CD4-positive, alpha-beta T cell treated with Interleukin-15 for 4 hours (primary cell): ENCODE results near the gene RELB.

Experiments
- DNase-seq: peaks from one replicate; pipeline ENCODE4 v3.0.0-alpha.2; 2020; ENCODE audit warnings: low spot score

Gene RELB

DNA sequence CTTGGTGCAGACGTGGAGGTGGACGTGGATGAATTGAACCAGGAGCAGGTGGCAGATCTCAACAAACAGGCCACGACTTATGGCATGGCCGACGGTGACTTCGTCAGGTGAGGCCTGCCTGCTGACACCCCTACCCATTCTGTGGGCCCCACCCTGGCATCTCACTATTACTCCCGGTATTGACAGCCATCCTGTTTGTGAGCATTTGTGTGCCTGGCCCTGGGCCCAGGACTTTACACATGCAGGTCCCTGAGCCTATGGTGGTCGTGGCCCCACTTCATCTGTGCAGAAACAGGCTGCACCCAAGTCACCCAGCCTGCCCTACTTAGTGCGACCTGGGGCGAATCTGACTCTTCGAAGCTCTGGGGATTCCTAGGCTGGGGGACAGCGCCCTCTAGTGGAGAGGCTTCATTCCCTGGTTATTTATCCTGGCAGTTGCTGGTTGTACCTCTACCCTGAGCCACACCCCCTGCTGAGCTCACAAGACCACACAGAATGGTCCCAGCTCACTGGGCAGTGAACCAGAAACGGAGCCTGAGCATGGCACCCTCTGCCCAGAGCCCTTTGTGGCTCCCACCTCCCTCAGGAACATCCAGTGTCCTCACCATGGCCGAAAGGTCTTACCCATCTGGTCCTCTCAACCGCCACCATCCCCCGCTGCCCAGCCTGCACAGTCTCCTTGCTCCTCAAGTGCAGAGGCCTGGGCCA lies 58.1 kb downstream of the RELB start:
- DNase-seq = peak; percentile 85

DNA sequence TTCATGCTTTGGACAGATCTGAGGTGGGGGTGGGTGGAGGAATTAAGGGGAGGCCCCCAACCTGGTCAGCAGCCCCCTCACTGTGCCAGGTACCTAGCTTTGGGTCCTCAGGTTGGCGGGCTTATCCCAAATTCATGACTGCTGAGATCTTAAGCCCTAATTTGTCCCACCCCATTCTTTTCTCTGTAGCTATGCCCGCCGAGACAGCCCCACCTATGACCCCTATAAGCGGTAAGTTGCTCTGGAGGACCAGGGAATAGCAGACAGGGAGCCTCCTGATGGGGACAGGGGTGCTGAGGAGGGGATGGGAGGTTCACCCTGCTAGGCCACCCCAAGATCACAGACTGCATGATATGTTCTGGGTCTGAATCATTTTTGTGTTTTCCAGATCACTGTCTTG lies 60.7 kb downstream of the RELB start:
- DNase-seq = no peak

DNA sequence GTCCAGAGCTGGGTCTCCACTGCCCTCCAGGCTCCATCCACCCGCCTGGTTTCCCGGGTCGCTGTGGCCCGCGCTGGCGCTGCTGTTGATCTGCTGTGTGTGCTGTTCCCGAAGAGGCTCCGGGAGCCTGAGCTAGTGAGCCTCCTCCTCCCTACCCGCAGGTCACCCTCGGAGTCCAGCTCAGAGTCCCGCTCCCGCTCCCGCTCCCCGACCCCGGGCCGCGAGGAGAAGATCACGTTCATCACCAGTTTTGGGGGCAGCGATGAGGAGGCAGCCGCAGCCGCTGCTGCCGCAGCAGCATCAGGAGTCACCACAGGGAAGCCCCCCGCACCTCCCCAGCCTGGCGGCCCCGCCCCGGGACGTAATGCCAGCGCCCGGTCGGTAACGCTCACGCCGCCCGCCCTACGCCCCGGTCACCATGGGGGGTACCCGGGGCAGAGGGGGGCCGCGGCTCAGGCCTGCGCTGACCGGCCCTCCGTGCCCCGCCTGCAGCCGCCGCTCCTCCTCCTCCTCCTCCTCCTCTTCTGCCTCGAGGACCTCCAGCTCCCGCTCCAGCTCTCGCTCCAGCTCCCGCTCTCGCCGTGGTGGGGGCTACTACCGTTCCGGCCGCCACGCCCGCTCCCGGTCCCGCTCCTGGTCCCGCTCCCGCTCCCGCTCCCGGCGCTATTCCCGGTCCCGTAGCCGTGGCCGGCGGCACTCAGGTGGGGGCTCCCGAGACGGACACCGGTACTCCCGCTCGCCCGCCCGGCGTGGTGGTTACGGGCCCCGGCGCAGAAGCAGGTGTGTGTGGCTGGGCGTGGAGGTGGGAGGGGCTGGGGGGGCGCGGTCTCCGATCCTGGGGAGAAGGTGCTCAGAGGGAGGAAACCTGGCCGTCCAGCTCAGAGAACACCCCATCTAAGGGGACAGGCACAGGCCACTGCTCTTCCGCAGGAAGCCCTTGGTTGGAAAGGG lies 62.9 kb downstream of the RELB start:
- DNase-seq = no peak

DNA sequence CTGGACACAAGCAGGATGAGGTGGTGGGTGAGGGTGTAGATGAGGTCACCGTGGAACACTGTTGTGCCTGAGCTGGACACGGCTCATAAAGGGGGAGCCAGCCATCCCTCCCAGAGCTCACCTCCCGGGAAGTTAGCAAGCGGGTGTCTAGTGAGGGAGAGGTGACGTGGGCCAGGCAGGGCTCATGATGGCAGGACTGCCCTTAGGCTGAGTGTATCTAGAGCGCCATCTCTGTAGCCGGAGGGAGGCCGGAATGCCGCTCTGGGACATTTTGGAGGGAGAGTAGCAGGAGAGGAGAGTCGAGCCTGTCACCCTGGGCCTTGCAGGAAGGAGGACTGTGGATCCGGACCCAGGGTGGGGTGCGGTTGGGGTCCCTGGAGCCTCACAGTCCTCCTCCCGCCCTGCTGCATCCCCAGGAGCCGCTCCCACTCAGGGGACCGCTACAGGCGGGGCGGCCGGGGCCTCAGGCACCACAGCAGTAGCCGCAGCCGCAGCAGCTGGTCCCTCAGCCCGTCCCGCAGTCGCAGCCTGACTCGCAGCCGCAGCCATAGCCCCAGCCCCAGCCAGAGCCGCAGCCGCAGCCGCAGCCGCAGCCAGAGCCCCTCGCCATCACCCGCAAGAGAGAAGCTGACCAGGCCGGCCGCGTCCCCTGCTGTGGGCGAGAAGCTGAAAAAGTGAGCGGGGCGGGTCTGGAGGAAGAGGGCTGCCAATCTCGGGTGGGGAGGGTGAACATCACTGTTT lies 65.8 kb downstream of the RELB start:
- no peak for DNase-seq

DNA sequence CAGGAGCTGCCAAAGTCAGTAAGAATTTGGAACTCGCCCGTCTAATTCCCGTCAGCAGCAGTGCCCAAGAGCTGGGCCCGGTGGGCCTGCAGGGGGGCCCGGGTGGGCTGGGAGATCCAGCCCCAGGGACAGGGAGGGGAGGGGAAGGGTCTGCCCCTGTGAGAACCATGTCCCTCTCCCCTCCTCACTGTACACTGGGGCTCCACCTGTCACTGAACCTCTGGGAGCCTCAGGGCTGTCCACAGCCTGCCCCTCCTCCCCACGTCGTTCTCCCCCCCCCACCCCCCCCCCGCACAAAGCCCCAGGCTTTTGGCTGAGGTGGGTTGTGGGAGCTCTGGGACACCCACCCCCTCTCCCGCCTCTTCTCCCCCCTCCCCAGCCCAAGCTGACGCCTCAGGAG lies 66.8 kb downstream of the RELB start:
- DNase-seq = no peak

DNA sequence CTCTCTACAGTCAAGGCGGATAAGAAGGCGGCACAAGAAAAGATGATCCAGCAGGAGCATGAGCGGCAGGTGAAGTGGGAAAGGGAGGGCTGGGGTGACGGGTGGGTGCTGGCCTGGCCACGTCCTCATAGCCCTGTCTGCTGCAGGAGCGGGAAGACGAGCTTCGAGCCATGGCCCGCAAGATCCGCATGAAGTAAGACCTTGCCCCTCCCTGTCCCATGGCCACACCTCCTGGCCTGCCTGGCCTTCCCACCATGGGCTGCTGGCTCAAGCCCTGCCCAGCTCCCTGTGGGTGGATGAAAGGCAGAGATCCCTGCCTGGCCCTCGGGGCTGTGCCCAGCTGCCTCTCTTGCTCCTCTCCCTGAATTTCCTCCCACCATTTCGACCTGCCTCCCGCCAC lies 67.8 kb downstream of the RELB start:
- no peak for DNase-seq

DNA sequence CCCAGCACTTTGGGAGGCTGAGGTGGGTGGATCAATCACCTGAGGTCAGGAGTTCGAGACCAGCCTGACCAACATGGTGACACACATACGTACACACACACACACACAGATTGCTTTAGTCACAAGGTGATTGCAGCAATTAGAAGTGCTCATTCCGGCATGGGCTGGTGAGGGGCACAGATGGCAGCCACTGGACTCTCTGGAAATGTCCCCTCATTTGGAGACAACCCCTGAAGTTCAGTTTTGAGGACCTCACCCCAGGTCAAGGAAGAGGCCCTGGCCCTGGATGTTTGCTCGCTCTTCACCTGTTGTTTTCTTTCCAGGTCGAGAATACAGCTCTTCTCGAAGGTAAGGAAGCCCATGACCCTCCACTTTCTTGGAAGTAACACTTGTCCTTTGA lies 69.0 kb downstream of the RELB start:
- DNase-seq = no peak

DNA sequence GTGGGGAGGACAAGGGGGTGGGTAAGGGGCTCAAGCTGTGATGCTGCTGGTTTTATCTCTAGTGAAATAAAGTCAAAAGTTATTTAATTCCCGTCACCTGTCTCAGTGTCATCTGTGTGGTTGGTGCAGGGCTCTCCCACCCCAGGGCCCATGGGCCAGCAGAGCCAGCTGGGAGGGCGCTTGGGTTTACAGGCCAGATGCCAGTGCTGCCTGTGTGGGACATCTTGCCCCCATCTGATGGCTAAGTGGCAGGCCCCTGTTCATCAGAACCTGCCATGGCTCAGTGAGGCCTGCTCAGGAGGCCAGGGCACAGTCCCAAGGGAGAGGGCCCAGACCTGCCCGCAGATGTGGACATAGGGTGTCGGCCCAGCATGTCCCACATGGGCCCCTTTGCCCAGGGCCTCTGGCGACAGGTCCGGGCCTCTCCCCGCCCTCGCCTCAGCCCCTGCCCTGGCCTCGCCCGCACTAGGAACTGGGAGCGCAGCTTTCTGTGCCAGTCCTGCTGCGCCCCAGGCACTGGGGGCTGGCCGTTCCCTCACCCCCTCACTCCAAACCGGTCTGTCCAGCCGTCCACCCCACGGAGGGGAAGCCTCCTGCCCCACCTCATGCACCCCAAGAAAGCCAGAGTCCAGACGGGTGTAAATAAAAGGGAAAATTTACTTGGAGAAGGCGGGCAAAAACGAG lies 69.7 kb downstream of the RELB start:
- DNase-seq = no peak

DNA sequence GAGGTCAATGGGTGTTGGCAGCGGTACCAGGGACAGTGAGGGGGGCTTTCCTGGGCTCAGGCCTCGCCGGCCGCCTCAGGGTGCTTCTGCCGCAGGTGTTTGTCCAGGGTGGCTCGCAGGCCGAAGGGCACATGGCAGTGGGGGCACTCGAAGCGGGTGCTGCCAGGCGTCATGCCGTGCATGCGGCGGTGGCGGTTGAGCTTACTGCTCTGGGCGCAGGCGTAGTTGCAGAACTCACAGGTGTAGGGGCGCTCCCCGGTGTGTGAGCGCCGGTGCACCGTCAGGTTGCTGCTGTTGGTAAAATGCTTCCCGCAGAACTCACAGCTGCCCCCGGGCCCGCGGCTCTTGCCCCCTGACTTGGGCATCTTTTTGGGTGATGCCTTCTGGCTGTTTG lies 70.3 kb downstream of the RELB start:
- DNase-seq = no peak

DNA sequence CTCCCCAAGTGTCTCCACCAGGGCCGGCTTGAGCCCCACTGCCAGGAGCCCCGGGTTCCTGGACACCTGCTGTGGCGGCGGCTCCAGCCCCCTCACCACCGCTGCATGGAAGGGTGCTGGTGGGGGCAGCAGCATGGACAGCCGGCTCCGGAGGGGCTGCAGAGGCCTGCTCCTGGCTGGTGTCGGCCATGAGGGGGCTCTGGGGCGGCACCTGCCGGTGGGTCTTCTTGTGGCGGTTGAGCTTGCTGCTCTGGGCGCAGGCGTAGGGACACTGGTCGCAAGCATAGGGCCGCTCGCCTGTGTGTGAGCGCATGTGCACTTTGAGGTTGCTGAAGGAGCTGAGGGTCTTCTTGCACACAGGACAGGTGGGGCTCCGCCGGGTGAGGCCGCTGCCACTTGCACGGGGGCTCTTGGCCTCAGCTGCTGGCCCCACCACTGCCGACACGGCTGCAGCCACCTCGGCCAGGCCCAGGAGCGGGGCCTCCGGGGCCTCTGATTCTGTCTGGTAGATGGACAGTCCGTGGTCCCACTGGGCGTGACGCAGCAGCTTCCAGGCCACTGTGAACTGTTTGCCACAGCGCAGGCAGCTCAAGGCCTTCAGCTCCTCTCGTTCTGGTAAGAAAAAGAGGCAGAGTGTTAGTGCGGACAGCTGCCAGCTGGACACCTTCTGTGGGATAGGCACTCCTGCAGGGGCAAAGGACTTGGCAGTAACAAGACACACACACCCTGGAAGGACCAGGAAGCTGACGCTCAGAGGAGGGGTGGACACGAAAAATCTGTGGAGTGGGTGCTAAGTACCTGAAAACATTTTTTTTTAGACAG lies 70.9 kb downstream of the RELB start:
- DNase-seq = no peak

DNA sequence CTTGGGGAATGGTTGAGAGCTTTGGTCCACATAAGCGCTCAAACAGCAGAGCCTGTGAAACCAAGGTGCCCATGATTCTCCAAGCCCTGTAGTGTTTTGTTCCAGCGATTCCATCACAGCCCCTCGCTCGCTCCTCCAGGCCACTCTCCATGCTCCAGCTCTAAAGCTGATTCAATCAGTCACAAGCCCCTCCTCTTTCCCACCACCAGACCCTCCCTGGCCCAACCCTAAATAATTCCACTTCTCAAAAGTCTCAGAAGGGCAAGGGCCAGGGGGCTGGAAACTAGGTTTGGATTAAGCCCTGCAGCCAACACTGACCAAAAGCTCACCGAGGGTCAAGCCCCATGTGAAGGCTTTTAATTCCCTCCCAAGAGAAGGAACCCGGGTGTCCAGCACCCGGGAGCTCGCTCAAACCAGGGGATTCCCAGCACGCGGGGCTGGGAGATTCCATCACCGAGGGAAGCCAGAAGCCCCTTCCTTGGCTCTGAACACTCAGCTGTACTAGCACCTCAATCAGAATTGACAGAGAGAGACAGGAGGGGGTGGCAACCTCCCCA lies 73.6 kb downstream of the RELB start:
- DNase-seq = no peak

DNA sequence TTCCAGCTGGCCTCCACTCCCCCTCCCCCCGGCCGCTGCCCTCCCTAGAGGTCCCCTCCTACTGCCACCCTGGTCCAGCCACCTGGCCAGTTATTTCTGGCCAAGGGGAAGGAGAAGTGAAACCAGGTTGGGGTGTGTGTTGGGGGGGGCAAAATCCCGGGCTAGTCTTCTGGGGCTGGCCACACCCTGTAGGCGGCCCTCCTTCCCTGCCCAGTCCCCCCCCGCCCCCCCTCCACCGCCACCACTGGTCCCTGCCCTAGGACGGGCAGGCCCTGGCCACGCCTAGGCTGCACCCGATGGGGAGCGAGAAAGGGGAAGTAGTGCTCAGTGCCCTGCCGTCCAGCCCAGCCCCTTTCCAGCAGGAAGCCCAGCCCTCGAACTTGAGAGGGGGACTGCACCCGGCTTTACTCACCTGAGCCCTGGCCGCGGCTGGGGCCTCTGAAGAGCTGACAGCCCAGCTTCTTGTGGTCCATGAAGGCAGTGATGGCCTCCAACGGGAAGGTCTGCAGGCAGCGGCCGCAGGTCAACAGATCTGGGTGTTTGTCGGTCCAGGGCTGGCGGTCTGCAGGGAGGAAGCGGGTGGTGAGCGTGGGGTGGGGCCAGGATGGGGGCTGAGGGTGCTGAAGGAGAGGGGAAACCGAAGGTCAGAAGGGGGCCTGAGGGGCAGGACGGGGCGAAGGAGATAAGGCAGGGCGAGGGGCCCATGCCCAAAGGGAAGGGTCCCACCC lies 74.2 kb downstream of the RELB start:
- peak; percentile 40 for DNase-seq

DNA sequence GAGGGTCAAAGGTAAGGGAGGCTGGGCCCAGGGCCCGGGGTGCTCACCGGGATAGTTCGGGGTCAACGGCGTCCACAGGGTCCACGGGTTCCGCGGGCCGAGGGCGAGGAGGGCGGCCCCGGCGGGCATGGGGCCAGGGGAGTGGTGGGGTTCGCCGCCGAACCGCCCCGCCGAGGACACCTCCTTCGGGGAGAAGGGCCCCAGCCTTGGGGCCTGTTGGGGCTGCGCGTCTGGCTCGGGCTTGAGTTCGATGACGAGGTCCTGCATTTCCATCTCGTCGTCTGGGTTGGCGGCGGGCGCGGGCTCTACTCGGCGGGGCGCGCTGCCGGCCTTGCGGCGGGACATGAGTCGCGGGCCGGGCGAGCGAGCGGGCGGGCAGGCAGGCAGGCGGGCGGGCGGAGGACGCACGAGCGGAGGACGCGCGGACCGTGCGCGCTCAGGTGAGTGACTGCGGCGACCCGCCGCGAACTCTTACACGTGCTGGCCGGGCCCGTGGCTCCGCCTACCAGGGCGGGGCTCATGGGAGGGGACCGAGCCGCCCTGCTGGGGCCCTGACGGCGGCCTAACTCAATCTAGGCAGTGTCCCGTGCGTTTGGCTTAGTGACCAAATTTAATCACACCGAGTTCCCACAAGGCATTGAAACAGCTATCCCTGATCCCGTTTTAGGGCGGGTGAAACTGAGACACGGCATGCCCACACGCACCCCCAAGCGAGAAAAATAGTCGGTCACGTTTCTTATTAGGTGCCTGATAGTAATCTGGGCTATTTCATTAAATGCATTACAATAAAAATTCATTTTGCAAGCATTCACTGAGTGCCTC lies 75.0 kb downstream of the RELB start, which contains the start of gene ZNF296:
ZNF296 (minus strand) TSS at position 450 of the 822 bp plus-strand sequence; CDS start at position 345, 105 bp downstream.
- peak; percentile 76 for DNase-seq

DNA sequence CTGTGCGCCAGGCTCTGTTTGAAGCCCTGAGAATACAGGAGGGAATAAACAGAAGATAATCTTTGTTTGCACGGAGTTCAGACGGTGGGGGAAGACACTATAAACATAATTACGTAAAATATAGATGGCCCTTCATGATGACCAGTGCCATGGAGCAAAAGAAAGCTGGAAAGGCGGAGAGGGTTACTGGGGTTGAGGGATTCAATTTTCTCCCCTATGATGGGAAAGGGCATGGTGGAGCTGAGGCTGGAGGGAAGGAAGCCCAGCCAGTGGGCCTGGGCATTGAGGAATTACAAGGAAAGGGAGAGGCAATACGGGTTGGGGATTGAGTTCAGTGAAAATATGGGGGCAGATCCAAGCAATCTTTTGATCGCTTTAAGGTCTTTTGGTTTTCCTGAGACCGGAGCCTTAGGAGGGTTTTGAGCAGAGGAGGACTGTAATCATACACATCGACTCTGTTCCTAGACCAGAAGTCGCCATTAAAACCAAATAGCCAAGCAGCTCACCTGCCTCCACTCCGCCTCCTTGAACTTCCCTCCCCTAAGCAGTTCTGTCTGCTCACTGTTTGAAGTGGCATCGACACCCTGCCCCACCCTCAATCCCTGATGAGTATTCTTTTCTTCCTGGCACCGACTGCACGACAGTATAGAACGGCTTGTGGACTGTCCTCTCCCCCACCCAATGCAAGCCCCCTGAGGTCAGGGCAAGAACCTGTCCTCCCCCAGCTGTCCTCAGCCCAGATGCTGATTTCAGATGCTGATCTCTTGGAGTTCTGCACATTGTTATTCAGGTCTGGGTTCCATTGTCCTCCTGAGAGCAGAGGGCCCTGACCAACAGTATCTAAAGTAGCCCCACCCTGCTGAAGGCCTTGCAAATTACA lies 75.8 kb downstream of the RELB start:
- peak; percentile 12 for DNase-seq

DNA sequence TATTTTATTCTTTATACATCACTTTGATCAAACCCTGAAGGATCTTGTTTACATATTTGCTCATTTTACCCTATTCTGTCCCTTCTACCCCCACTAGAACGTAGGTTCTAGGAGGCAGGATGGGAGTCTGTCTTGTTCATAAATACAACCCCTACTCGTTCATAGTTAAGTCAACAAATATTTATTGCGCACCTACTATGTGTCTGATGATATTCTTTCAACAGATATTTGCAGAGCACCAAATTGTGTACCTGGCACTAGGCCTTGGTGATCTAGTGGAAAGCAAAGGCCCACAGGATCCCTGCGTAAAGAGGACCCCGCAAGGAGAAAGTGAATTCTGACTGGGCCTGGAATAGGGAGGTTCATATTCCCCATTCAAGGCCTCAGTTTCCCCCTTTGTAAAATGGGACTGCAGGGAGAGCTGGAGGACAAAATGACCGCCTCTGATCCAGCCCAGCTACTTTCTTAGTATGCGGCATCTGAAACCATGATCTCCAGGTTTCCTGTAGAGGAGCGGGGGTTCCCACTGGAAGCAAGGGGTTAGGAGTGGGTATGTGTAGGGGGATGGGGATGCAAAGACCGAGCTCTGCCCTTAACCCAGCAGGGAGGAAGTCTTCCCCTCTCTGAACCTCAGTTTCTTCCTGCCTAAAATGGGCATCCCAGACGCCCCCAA lies 77.3 kb downstream of the RELB start:
- no peak for DNase-seq

DNA sequence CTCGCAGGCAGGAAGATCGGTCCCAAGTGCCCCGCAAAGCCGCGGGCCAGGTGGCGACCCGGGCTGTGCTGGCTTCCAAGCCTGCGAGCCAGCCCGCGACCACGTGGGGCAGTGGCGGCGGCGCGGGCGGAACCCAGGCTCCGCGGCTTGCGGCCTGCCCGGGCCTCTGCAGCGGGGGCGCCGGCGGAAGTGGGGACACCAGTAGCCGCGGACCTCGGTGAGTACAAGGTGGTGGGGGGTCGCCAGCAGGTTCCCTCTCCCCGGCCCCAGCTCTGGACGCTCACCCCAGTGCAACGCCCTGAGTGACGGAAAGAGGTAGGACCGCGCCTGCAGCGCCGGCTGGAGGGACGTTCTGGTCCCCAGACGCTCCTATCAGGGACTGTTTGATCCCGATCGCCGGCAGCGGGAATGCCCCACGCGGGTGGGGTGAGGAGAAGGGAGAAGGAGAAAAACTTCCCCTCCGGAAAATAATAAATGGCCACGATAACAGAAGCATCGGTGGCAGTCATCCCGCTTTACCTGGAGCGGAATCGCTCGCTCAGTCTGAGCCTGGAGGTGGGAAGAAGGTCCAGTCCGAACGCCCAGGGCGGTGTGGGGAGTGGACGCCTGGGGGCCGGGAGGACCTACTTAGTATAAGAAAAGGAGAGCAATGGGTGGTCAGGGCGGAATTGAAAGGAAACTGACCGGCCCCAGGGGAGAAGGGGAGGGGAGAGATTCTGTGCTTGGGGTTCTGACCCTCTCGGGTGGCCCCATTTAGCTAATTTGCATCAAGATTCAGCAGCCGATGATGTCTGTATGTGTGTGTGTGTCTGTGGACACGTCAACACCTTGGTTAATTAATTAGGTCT lies 78.0 kb downstream of the RELB start, which contains the start of gene GEMIN7:
GEMIN7 (plus strand) TSS at position 198 of the 848 bp plus-strand sequence. CDS start 10,855 bp downstream, outside the sequence.
- DNase-seq = peak; percentile 75
